Measurements from ENCODE around the gene SLC22A3. TPM values are rescaled to one million over a fixed set of nuclear protein-coding genes. Genes with fewer than 3 reads are reported as not detected.

The SLC22A3 gene
- total and polyA plus RNA-seq, 2 of the 13 experiments (the other 11 are each of a cell fraction or from before 2014, with no cell fraction given), result 12.0 to 31.5 TPM

- H3K4me1 ChIP-seq (ENCODE audit: insufficient read depth, low read length), result 0 out of 2 replicates have a peak, but pooled peaks cover 6% of the 10 kb centered on the region
- no TSS peak for BruUV-seq (replicated peaks)
- TF ChIP-seq MAFF (IDR thresholded peaks at IDR 0.05; ENCODE audit: low read depth, low read length) (peak; percentile 35; the same call in 1 of the 2 replicates), ZNF3 (CRISPR knock-in tag; IDR thresholded peaks at IDR 0.05) (no peak), MAFK (conservative IDR thresholded peaks at IDR 0.05 in 1 of 2, IDR thresholded peaks at IDR 0.05 in 1 of 2; ENCODE audit: low read length in 2 of 2) (peak; percentile 45 to 68), ADNP (CRISPR knock-in tag; IDR thresholded peaks at IDR 0.05) (no peak)
- H3K36me3 ChIP-seq (replicated peaks in 1 of 2; ENCODE audit: control insufficient read depth in 1 of 2, insufficient read depth in 2 of 2, low read length in 2 of 2), result no peaks in the 10 kb centered on the region
- DNase-seq (ENCODE audit: low spot score), result no peak
- WGBS (ENCODE audit: low lambda C conversion rate), result 44% methylated on average over 2 of the region's 2 CpGs
- H3K4me2 ChIP-seq (ENCODE audit: low read depth, low read length), result no peak overlapping the region
- no peak for FAIRE-seq
- H3K27ac ChIP-seq (ENCODE audit: extremely low read length, insufficient read depth, low read length), result no peak overlapping the region
- in situ Hi-C loops (cut with HindIII; ENCODE audit: extremely low pct_ligation_motif_present, low pct_unique_long_range_greater_than_20kb), result no loop called here
- H3K9ac ChIP-seq (ENCODE audit: insufficient read depth, low read depth, low read length), result no peak overlapping the region
- peaks cover 0 to 8% of the 10 kb centered on the region in 2 experiments; a peak in 2 of 5 replicates for H3K27me3 ChIP-seq (ENCODE audit: control insufficient read depth in 1 of 2, insufficient read depth in 2 of 2, low read length in 2 of 2)
- ChIA-PET POLR2A (no interaction called here), CTCF (ENCODE audit: low intra/inter-chr PET ratio, low total read pairs) (no interaction called here)
- no peaks in the 10 kb centered on the region for H3K79me2 ChIP-seq (ENCODE audit: insufficient read depth, low read length)
- H3K9me3 ChIP-seq (ENCODE audit: low read length), result no peaks in the 10 kb centered on the region
- intact Hi-C loops (cut with micrococcal nuclease; ENCODE audit: unreplicated experiment), result no loop called here
- no peak overlapping the region for H3K4me3 ChIP-seq (replicated peaks in 1 of 3; ENCODE audit: insufficient read depth in 1 of 3, low read depth in 2 of 3, low read length in 3 of 3)
- no peaks in the 10 kb centered on the region for H4K20me1 ChIP-seq (ENCODE audit: insufficient read depth, low read length)
- ATAC-seq, result no peak
- H2AFZ ChIP-seq (ENCODE audit: low read length), result no peak overlapping the region
Observed at GRCh38 chr6:160343144-160343543, 5.0 kb upstream of the SLC22A3 start.

GRCh38 chr6:160344271-160344670 is 3.9 kb upstream of the SLC22A3 start:
- WGBS (ENCODE audit: low lambda C conversion rate), result 58% methylated on average over 3 of the region's 3 CpGs
- TF ChIP-seq PRMT3 (CRISPR knock-in tag; IDR thresholded peaks at IDR 0.05; ENCODE audit: borderline replicate concordance, low read depth) (no peak), ZNF710 (CRISPR knock-in tag; IDR thresholded peaks at IDR 0.05; ENCODE audit: borderline replicate concordance) (no peak), PREB (CRISPR knock-in tag; IDR thresholded peaks at IDR 0.05) (no peak), ZNF597 (CRISPR knock-in tag; IDR thresholded peaks at IDR 0.05) (no peak), PHF5A (CRISPR knock-in tag; IDR thresholded peaks at IDR 0.05; ENCODE audit: low read depth, unreplicated experiment) (no peak), ZNF878 (CRISPR knock-in tag; IDR thresholded peaks at IDR 0.05) (no peak), GPBP1L1 (CRISPR knock-in tag; IDR thresholded peaks at IDR 0.05) (no peak), HNRNPUL1 (IDR thresholded peaks at IDR 0.05; ENCODE audit: low read depth, low read length) (no peak)

More at GRCh38 chr6:160344271-160344670, 3.9 kb upstream of the SLC22A3 start:
- CTCF ChIA-PET (ENCODE audit: low intra/inter-chr PET ratio, low total read pairs), result no interaction called here
- ATAC-seq (no peak), FAIRE-seq (no peak), DNase-seq (ENCODE audit: low spot score) (no peak)
- Histone ChIP-seq H3K4me3 (replicated peaks in 1 of 3; ENCODE audit: insufficient read depth in 1 of 3, low read depth in 2 of 3, low read length in 3 of 3) (no peak overlapping the region), H3K79me2 (ENCODE audit: insufficient read depth, low read length) (peaks cover 7% of the 10 kb centered on the region), H3K4me1 (ENCODE audit: insufficient read depth, low read length) (0 out of 2 replicates have a peak, but pooled peaks cover 6% of the 10 kb centered on the region), H3K9me3 (ENCODE audit: low read length) (no peaks in the 10 kb centered on the region), H3K27me3 (ENCODE audit: control insufficient read depth in 1 of 2, insufficient read depth in 2 of 2, low read length in 2 of 2) (peaks cover 0 to 8% of the 10 kb centered on the region in 2 experiments; a peak in 2 of 5 replicates), H3K36me3 (replicated peaks in 1 of 2; ENCODE audit: control insufficient read depth in 1 of 2, insufficient read depth in 2 of 2, low read length in 2 of 2) (no peaks in the 10 kb centered on the region), H4K20me1 (ENCODE audit: insufficient read depth, low read length) (no peaks in the 10 kb centered on the region), H3K27ac (ENCODE audit: extremely low read length, insufficient read depth, low read length) (no peak overlapping the region), H3K4me2 (ENCODE audit: low read depth, low read length) (no peak overlapping the region), H3K9ac (ENCODE audit: insufficient read depth, low read depth, low read length) (no peak overlapping the region), H2AFZ (ENCODE audit: low read length) (no peak overlapping the region)
- intact Hi-C loops (cut with micrococcal nuclease; ENCODE audit: unreplicated experiment) (no loop called here), in situ Hi-C loops (cut with HindIII; ENCODE audit: extremely low pct_ligation_motif_present, low pct_unique_long_range_greater_than_20kb) (no loop called here)
- no TSS peak for BruUV-seq (replicated peaks)
- POLR2A ChIA-PET, result no interaction called here

All from HepG2 (cell line).